Stimulated activated CD8-positive, alpha-beta memory T cell treated with anti-CD3 and anti-CD28 coated beads, Interleukin-7, amount 100 ng/mL, for 48 hours (primary cell): Measurements from ENCODE around the gene SPHK2.

ENCODE experiments used
- DNase-seq, 2 donors: peaks; one replicate each; pipeline ENCODE4 v3.0.0-alpha.2; 2020; ENCODE audit warnings: low read depth in 1 of 2; ENCODE audit errors: extremely low read depth in 1 of 2

SPHK2 gene

GRCh38 chr19:48603449-48603848 is 15.9 kb upstream of the SPHK2 start:
- no peak for DNase-seq

DNA sequence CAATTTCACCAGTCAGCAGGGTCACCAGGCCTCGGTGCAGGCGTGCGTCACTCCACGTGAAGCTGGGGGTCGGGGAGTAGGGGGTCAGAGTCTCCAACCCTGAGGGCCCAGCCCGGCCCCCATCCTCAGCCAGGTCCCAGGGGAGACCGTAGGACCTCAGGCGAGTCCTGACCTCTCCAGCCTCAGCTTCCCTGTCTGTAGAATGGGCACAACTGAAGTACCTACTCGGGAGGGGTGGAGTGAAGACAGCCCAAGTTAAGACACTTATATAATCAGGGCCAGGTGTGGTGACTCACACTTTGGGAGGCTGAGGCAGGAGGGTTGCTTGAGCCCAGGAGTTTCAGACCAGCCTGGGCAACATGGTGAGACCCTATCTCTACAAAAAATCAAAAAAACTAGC is 15.5 kb upstream of the SPHK2 start:
- DNase-seq, result no peak

GRCh38 chr19:48606463-48607358 is 12.6 kb upstream of the SPHK2 start, which contains the start of gene SPACA4:
Gene SPACA4, plus strand, starts transcription at chr19:48606742. Its CDS starts 237 bp downstream, at chr19:48606979.
- no peak for DNase-seq

DNA sequence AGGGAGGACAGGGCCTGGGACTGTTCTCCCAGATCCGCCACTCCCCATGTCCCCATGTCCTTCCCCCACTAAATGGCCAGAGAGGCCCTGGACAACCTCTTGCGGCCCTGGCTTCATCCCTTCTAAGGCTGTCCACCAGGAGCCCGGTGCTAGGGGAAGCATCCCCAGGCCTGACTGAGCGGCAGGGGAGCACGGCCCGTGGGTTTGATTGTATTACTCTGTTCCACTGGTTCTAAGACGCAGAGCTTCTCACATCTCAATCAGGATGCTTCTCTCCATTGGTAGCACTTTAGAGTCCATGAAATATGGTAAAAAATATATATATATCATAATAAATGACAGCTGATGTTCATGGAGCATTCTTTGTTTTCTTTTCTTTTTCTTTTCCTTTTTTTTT is 11.9 kb upstream of the SPHK2 start:
- DNase-seq, result no peak

DNA sequence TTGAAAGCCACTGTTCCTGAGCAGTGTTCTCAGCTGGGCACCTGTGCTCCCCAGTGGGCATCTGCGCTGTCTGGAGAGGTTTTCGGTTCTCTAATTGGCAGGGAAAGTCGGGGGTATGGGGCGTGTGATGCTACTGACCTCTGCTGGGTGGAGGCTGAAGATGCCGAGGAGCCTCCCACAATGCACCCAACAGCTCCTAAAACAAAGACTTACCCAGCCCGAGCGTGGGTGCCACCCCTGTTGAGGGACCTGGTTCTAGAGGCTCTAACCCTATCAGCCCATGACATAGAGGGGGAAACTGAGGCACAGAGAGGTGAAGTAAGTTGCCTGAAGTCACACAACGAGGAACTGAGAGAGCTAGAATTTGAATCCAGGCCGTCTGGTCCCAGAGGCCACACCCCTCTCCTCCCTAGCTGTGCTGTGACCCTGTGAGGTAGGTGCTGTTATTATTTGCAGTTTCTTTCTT is 10.5 kb upstream of the SPHK2 start:
- DNase-seq, result no peak

DNA sequence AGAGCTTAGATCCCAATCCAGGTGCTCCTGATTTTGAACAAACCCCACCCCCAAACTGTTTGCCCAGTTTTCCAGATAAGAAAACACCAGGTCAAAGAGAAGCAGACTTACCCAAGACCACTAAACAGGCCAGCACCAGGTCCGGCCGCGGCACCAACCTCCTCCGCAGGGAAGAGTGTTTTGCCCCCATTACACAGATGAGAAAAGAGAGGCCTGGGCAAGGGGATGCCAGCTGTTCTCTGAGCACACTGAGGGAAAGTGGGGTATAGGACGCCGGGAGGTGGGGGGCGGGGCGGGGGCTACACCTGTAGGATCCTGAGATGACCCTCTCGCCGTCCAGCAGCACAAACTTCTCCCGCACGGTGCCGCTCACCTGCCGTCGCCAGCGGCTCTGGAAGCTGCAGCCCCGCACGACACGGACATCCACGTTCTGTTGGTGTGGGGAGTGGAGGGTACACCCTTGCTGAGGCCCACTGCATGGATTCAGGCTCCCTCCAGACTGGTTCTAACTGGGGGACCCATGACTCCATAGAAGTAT is 9.7 kb upstream of the SPHK2 start:
- DNase-seq, result no peak

DNA sequence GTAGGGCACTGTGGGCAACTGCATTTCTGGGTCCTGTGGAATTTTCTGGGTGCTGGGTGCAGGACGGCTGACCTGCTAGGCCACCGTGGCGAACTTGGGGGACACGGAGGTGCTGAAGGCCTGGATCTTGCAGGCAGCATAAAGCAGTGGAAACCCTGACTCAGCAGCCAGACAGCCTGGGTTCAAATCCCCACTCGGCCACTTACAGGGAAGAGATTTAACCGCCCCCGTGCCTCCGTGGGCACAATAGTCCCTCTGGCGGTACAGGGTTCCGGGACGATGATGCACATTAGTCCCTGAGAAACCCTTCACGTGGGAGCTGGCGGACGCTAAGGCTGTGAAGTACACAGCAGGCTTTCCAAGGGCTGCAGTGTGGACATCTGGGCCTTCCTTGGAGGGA is 7.4 kb upstream of the SPHK2 start:
- no peak for DNase-seq

- DNase-seq, result no peak
Observed at GRCh38 chr19:48613024-48613851, 6.1 kb upstream of the SPHK2 start.

DNA sequence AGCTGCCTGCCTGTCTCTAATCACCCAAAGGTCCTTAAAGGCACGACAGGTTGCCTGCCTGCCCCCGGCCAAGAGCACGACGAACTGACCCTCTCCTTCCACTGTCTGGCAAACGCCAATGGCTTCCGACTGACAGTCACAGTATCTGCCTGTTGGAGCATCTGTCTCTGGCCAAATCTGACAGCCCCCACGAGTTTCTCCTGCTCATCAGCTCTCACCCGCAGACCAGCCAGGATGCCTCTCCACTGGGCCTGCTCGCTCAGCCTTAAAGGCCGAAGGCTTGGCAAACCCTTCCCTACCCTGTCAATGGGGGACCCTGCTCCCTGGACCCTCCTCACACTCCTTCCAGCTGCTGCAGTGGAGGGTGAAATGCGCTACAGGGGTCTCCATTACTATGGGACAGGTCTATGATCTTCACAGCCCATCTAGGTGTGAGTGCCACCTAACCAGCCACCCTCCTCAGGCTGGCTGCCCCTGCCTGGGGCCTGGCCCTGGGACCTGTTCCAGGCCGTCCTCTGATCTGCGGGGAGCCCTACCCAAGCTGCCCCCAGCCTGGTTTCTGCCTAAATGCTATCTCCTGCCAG is 5.4 kb upstream of the SPHK2 start:
- DNase-seq, result no peak

DNA sequence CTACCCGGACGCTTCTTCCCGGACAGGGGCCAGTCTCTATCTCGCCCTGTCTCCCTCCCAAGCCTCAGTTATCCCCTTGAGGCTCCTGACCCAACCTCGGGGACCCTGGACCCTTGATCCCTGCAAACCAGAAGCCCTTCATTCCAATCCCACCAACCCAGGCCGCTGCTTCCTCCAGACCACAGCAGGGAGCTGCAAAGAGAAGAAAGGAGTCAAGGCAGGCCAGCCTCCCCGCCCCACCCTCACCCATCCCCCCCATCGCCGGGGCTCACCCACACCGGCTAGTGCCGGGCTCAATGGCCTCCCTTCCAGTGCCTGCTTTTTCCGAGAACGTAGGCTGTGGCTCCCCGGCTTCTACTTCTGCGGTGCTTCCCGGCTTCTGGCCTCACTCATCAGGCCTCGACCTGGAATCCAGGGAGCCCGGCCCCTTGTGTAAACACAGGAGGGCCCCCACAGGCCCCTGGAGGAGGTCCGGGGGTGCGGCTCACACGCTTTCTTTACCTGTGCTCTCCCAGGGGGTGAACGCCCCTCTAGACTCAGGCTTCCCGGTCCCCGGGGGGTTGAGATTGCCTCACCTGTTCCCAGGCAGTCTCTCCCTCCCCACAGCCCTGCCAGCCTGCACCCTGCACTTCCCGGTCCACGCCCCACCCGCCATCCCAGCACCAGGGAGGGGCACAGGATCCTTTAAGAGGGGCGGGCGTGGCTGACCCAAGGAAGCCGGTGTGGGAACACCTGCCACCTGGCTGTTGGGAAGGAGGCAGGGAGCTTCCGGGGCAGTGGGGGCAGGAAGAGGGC is 4.7 kb upstream of the SPHK2 start, which contains the start of gene FAM83E:
TSS of gene FAM83E (minus strand) at position 641 of the 795 bp plus-strand sequence. CDS start 1,704 bp downstream, outside the sequence.
- DNase-seq, result no peak

GRCh38 chr19:48615231-48616040 is 3.9 kb upstream of the SPHK2 start:
- DNase-seq, result no peak

GRCh38 chr19:48616041-48616436 is 3.3 kb upstream of the SPHK2 start:
- no peak for DNase-seq

GRCh38 chr19:48616491-48617056 is 2.7 kb upstream of the SPHK2 start:
- no peak for DNase-seq

DNA sequence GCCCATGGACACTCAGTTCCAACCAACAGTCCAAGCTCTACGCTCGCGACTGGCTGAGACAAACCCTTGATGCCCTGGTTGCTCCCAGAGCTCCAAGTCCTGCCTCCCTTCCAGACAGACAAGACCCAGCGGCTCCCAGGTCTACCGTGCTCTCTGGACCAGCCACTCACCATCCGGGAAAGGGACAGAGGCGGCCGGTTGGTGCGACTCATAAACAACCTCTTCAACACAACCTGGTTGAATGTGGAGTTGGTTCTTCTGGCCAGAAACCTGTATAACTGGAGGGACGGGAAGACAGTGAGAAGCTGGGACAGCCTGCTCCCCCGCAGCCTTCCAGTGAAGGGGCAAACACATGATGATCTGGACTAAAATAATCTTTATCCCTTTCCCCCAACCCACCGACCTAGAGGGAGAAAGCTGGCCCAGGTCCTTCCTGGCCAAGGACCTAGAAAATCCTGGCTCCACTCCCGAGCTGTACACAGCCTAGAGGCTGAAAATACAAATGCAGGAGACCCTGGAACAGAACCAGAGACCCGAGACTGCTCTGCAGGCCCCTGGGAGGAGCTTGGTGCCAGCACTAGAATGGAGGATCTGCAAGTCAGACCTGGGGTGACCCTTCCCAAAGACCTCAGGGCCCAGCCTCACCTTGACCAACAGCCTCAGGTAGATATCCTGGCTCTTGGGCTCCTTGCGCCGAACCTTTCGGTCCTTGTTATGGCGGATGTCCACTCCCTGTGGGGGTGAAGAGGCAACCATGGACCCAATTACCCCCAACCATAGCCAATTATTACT is 2.0 kb upstream of the SPHK2 start:
- DNase-seq, result no peak

- no peak for DNase-seq
Observed at GRCh38 chr19:48618278-48618915, 909 bp upstream of the SPHK2 start.

- no peak for DNase-seq
Observed at GRCh38 chr19:48619692-48620585, 633 bp downstream of the SPHK2 start.
